HG03103 (cell line): Measurements from ENCODE around the gene ANKRD35.

ENCODE experiments used
- ATAC-seq: cut with Tn5 transposase; IDR thresholded peaks from one replicate; pipeline ENCODE4 v1.9.1; 2021; ENCODE audit warnings: low read depth; ENCODE audit not compliant: unreplicated experiment

Gene ANKRD35

GRCh38 chr1:145898756-145899155, 13.1 kb upstream of the ANKRD35 start:
- no peak for ATAC-seq

GRCh38 chr1:145897969-145898368, 12.3 kb upstream of the ANKRD35 start:
- ATAC-seq, result no peak

DNA sequence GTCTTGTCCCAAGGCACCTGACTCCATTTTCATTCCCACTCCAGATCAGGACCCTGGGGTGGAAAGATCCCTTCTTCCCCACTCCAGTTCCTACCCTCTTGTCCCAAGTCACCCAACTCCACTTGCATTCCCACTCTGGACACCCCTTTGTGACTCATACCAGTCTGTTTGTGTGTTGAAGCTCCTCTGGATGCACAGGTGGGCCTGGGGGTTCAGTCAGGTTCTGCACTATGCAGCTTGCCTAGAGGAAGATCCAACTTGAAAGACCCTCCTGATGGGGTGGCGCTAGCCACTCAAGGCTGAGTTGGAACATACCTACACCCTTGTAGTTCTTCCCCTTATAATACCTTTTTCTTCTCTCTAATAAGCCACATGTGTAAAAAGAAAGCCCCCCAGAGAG, 9.8 kb upstream of the ANKRD35 start:
- no peak for ATAC-seq

DNA sequence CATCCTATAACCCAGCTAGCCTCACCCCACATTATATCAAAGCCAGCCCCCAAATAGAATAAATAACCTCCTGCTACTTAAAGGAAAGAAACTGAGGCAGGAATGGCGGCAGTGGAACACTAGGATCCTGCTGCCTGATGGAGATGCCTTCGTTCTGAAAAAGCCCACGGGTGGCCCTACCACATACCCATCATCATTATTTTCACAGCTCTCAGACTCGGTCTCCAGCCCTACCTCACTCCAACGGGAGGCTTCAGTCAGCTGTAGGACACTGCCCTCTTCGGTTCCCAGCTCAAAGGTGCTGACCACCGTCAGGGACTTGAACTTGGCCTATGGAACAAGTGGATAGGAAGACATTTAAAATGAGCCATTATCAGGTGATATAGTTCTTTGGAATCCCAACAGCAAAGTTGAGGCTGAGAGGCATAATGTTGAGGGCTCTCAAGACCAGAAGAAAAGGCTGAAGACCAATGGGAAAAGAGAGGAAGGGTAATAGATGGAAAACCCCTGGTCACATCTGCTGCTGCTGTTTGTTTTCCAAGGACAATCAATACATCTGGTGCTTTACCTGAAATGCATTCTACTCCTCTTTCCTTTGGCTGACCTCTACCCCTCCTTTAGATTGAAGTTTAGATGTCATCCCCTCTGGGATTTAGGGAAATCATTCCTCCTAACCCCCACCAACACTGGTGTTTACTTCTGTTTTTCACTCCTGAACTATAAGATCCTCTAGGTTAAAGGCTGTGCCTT, 7.8 kb upstream of the ANKRD35 start:
- ATAC-seq, result no peak

- ATAC-seq, result no peak
Observed at GRCh38 chr1:145892486-145893087, 6.9 kb upstream of the ANKRD35 start.

DNA sequence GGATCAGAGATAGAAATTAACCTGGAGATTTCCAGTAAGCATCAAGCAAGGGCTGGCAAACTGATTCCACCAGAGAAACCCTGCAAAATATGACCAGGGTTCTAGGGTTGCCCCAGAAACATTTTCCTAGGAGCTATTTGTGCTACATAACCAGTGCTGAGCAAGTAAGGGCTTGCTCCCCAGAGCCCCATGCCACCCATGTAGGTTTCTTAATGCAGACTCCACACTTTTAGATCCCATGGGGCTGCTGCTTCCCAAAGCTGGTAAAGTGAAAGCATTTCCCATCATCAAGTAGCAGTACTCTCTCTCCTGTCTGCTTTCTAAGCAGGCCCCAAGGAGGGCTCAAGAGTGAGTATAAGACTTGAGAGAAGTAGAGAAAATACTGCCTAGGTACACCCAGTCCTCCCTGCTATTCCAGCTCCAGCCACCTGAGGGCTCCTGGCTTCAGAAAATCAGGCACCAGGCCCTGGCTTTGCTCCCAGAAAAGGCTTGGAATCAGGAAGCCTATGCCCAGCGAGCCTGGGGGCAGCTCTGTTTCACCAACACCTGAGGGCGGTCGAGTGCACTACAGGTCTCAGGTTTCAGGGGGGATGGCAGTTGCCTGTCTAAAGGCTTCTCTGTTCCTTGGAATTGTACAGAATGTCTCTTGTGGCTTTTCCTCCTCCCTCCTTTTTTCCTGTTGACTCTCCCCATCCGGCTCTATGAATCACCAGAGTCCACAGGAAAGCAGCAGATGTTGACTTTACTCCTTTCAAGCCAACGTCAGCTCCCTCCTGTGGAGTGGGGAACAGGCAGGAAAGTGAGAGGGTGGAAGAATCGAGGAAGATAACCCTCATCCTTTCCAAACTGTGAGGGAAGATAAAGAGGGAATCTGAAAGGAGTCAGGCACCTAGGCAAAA, 6.2 kb upstream of the ANKRD35 start:
- no peak for ATAC-seq

DNA sequence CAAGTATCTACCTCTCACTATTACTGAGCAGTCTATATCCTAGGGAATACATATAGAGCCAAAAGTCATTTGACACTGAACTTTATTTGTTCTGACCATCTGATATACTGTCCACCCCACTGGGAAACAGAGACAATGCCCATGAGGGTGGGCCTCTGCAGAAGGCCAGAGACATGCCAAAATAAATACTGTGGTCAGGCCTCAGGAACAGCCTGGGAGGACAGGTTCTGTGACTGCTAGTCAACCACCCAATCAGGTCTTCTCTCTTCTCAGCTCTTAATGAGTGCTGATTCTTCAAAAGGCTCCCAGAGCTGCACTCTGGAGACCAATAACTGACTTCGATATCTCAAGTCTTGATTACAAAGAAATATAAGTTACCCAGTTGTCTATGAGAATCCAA, 5.5 kb upstream of the ANKRD35 start:
- no peak for ATAC-seq

GRCh38 chr1:145889722-145890121, 4.1 kb upstream of the ANKRD35 start:
- ATAC-seq, result no peak

GRCh38 chr1:145887631-145888030, 2.0 kb upstream of the ANKRD35 start:
- no peak for ATAC-seq

GRCh38 chr1:145886816-145887215, 1.1 kb upstream of the ANKRD35 start:
- ATAC-seq, result no peak

- ATAC-seq, result no peak
Observed at GRCh38 chr1:145886390-145886789, 724 bp upstream of the ANKRD35 start.

DNA sequence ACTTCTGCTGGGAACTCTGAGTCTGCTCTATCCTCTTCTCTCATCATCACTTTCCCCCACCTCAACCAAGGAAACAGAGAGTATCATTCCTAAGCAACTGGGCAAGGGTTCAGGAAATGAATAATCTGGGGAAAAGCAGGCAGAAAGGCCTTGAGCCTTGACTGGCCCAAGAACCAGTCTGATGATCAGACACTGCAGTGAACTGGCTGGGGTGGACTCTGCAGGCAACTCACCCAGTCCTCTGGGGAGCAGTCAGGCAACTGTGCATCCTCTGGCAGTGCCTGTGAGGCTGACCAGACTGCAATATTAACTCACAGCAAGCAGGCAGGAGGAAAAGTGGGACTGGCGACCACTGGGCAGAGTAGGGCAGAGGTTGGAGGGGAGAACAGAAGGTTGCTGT, 991 bp downstream of the ANKRD35 start:
- no peak for ATAC-seq

- no peak for ATAC-seq
Observed at GRCh38 chr1:145879775-145880174, 5.9 kb downstream of the ANKRD35 start.

DNA sequence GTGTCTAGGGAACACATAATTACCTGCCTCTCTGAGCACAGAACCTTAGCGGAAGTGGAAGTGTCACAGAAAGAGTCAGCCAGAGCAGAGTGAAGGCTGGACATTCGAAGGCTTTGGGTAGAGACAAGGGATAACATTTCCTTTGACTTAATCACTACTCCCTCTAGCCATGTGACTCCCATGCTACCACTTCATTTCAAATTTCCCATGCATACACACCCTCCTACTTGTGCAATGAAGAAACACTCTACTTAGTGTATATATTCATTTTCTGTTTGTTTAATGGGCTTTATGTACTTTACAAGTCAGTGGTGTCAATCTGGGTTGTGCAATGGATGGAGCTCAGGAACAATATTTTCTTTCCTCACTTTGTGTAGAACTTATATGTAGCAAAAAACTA, 6.9 kb downstream of the ANKRD35 start:
- ATAC-seq, result no peak

DNA sequence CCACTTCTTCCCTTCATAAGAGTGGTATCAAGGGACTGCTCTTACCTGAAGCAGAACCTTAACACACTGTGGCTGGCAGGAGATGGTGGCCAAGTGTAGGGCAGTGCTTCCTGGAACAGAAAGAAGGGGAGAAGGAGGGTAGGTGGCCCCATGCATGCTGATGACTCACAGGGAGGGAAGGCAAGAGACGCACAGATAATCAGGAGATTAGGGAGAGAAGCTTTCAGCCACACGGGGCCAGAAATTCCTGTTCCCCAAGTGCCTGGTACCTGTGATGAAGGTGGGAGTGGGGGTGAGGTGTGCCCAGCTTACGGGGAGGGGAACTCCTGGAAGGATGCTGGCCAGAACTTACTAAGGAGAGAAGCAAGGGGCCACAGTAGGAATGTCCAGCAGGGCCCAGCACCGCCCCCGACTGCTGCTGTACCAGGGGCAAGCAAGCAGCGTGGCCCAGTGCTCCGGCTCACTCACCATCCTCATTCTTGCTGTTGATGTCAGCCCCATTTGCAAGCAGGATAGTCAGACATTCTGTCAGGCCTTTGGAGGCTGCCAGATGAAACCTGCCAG, 7.7 kb downstream of the ANKRD35 start:
- no peak for ATAC-seq

GRCh38 chr1:145874646-145875045, 11.0 kb downstream of the ANKRD35 start:
- no peak for ATAC-seq

- no peak for ATAC-seq
Observed at GRCh38 chr1:145871994-145872924, 13.4 kb downstream of the ANKRD35 start.

DNA sequence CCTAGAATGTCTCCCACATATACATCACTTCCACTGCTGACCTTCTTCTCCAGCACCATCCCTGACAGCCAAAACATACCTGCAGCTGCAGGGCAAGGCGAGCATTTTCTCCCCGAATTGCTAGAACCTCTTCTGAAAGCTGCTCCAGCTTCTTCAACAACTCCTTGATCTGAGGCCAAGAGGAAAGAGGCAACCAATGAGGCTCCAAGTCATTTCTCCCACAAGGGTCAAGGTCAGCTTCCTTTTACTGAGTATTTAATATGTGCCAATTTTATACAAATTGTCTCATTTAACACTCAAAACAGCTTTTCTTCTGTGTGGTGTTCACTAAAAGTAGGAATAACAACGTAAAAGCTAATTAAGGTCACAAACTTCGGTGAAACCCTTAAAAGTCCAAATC, 17.4 kb downstream of the ANKRD35 start:
- ATAC-seq, result no peak

GRCh38 chr1:145863282-145864018, 22.2 kb downstream of the ANKRD35 start:
- ATAC-seq, result no peak
